OCI-LY7 (cell line): Measurements from ENCODE around the gene EPO. TPM values are rescaled to one million over a fixed set of nuclear protein-coding genes. Genes with fewer than 3 reads are reported as not detected.

Experiments
- BruUV-seq: library from RNA; stranded (reverse); fragments of 400-500 nt; replicated peaks from 2 replicates; lab custom pipeline; 2021; lab: Mats Ljungman, UMichigan
- CTCF ChIA-PET: fragments of 300-600 bp; sonication (Branson Sonifier 250); formaldehyde crosslinking; loops from one replicate; lab custom pipeline; 2022; ENCODE audit warnings: antibody characterized with exemption; ENCODE audit not compliant: unreplicated experiment; lab: Charles Lee
- POLR2A ChIA-PET: fragments of 300-600 bp; sonication (Branson Sonifier 250); formaldehyde crosslinking; loops from one replicate; lab custom pipeline; 2022; ENCODE audit warnings: antibody characterized with exemption; lab: Charles Lee
- DNase-seq: peaks from one replicate; pipeline ENCODE4 v3.0.0-alpha.2; 2015; ENCODE audit warnings: low spot score
- H2AFZ ChIP-seq: fragments of 200-600 bp; sonication (generic), shearing (Covaris generic); 2 replicates; pipeline ENCODE4 v1.6.1; 2014; ENCODE audit warnings: mild to moderate bottlenecking, antibody characterized with exemption, low read length, moderate library complexity
- H3K27ac ChIP-seq: fragments of 200-600 bp; sonication (generic); 2 replicates; pipeline ENCODE4 v1.5.1; 2014; ENCODE audit warnings: mixed run types, low read depth, mild to moderate bottlenecking, moderate library complexity, low read length, inconsistent platforms; ENCODE audit not compliant: poor library complexity, severe bottlenecking
- H3K36me3 ChIP-seq: fragments of 200-600 bp; sonication (generic); 2 replicates; pipeline ENCODE4 v1.6.1; 2014; ENCODE audit warnings: mild to moderate bottlenecking, antibody characterized with exemption, low read length, moderate library complexity, mixed read lengths; ENCODE audit not compliant: insufficient read depth
- H3K4me1 ChIP-seq: fragments of 200-600 bp; sonication (generic); 2 replicates; pipeline ENCODE4 v1.5.1; 2014; ENCODE audit warnings: mild to moderate bottlenecking, low read length; ENCODE audit not compliant: insufficient read depth, poor library complexity, severe bottlenecking
- H3K4me2 ChIP-seq: fragments of 200-600 bp; sonication (generic); 2 replicates; pipeline ENCODE4 v1.6.1; 2014; ENCODE audit warnings: mild to moderate bottlenecking, low read length
- H3K4me3 ChIP-seq: fragments of 200-600 bp; sonication (generic); 2 replicates; pipeline ENCODE4 v1.5.1; 2014; ENCODE audit warnings: mild to moderate bottlenecking, low read depth, low read length; ENCODE audit not compliant: poor library complexity, severe bottlenecking
- H3K79me2 ChIP-seq: fragments of 200-600 bp; sonication (generic); 2 replicates; pipeline ENCODE4 v1.6.1; 2016; ENCODE audit warnings: low read depth, mild to moderate bottlenecking, low read length, moderate library complexity, mixed read lengths; ENCODE audit not compliant: insufficient read depth
- H3K9me2 ChIP-seq: fragments of 200-600 bp; sonication (generic); 2 replicates; pipeline ENCODE4 v1.6.1; 2016; ENCODE audit warnings: mild to moderate bottlenecking, low read length, mixed read lengths; ENCODE audit not compliant: insufficient read depth
- H3K9me3 ChIP-seq: fragments of 200-600 bp; sonication (generic); 2 replicates; pipeline ENCODE4 v1.6.1; 2014; ENCODE audit warnings: mild to moderate bottlenecking, mixed run types, low read length, mixed read lengths
- H4K20me1 ChIP-seq: fragments of 200-600 bp; sonication (generic); 2 replicates; pipeline ENCODE4 v1.6.1; 2014; ENCODE audit warnings: mild to moderate bottlenecking, antibody characterized with exemption, low read length, moderate library complexity, mixed read lengths; ENCODE audit not compliant: insufficient read depth
- EZH2phosphoT487 ChIP-seq: fragments of 200-600 bp; sonication (generic); IDR thresholded peaks from 2 replicates; pipeline ENCODE4 v1.6.1; 2018; ENCODE audit warnings: low read depth, borderline replicate concordance, mild to moderate bottlenecking, mixed run types, antibody characterized with exemption, low read length, moderate library complexity, mixed read lengths
- intact Hi-C: fragments of 100-400 bp; cut with micrococcal nuclease; formaldehyde crosslinking; loops from one replicate; pipeline ENCODE4 v1.10.0; 2022; ENCODE audit not compliant: unreplicated experiment
- total RNA-seq, 2 experiments: library from RNA; depleted of rRNA in 1 of 2; stranded (reverse); fragments of >200 nt in 1 of 2; shearing (Covaris generic) in 1 of 2; gene quantifications; 2 replicates each; pipeline ENCODE4 v1.2.3, GENCODE V29; 2014 to 2022
- TF ChIP-seq, protein P1 (sequence below): fragments of 200-600 bp; sonication (generic); conservative IDR thresholded peaks from 2 replicates; pipeline ENCODE4 v1.5.1; 2014; ENCODE audit warnings: mild to moderate bottlenecking, antibody characterized with exemption, low read length, moderate library complexity, mixed read lengths

EPO gene
- total RNA-seq, 2 experiments from 2014 or later, result 0.13 TPM; not detected in 1

DNA sequence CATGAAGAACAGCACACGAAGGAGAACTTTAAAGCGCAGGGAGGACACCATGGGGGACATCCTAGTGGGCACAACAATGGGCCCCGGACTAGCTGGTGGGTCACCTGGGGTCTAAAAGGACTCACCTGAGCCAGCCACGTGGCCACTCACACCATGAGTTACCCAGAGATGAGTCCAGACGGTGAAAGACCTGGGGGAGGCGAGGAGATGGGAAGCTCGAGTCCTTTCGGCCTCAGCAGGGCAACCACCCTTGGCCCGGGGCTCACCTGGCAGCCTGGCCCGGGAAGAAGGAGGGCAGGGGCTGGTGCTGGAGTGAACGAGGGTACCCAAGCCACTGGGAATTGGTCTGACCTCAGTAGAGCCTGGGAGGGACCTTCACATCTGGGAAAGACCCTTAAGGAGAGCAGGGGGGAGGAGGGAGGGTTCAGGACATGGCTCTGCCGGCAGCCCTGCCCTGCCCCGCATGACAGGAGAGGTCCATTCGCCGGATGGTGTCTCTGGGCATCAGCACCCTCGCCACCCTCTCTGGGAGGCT lies 31.9 kb upstream of the EPO start:
- Histone ChIP-seq H2AFZ (no peak overlapping the region), H3K4me1 (peaks cover 23% of the 10 kb centered on the region), H3K4me3 (no peak overlapping the region), H3K27ac (no peak overlapping the region), H4K20me1 (peaks cover 18% of the 10 kb centered on the region), H3K9me3 (no peaks in the 10 kb centered on the region), H3K4me2 (no peak overlapping the region), H3K36me3 (peaks cover 73% of the 10 kb centered on the region), H3K79me2 (peaks cover 42% of the 10 kb centered on the region), H3K9me2 (no peaks in the 10 kb centered on the region)
- BruUV-seq, result no TSS peak
- TF ChIP-seq, protein P1, sequence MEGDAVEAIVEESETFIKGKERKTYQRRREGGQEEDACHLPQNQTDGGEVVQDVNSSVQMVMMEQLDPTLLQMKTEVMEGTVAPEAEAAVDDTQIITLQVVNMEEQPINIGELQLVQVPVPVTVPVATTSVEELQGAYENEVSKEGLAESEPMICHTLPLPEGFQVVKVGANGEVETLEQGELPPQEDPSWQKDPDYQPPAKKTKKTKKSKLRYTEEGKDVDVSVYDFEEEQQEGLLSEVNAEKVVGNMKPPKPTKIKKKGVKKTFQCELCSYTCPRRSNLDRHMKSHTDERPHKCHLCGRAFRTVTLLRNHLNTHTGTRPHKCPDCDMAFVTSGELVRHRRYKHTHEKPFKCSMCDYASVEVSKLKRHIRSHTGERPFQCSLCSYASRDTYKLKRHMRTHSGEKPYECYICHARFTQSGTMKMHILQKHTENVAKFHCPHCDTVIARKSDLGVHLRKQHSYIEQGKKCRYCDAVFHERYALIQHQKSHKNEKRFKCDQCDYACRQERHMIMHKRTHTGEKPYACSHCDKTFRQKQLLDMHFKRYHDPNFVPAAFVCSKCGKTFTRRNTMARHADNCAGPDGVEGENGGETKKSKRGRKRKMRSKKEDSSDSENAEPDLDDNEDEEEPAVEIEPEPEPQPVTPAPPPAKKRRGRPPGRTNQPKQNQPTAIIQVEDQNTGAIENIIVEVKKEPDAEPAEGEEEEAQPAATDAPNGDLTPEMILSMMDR, result no peak
- TF ChIP-seq EZH2phosphoT487, result no peak
- ChIA-PET POLR2A (interaction anchor here (1.0 to 1.1 kb wide), 2 partner anchors 54 to 519 kb away, joined by 3 to 4 read pairs; no protein-coding TSS in a partner anchor), CTCF (no interaction called here)
- intact Hi-C loops, result no loop called here
- no peak for DNase-seq

DNA sequence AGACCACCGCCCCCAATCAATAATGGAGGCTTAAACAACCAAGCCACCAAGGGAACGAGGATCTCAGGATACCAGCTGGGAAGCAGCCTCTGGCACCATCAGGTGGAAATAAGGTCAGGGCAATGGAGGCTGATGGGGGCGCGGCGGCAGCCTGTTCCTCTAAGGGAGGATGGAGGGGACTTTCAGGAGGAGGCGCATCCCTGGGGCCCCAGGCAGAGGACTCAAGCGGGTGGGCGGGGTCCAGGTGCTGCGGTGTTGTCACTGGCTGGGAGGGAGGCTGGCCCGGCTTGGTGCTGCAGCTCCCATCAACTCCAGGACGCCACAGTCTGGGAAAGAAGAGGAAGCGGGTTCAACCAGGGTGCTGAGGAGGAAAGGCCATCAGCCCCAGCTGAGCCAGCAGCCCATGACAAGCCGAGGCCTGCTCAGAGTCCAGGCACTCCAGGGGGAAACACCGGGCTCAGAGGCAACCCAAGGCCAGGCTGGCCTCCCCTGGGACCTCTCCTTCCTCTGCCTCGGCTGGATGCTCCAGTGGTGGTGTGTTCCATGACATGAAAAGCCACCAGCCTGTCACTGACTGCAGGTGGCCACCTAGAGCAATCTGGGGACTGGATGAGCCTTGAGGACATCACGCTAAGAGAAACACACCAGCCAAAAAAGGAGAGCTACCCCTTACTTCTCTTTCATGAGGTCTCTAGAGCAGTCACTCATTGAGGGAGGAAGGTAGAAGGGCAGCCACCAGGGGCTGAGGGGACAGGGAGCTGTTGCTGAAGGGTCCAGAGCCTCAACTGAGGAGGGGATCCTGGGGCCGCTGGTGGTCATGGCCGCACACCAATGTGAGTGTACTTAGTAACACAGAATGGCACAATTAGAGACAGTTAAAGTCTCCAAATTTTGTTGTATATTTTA lies 30.8 kb upstream of the EPO start:
- no peak overlapping the region for H2AFZ ChIP-seq
- BruUV-seq, result no TSS peak
- CTCF ChIA-PET, result no interaction called here
- TF ChIP-seq, protein P1, result no peak
- TF ChIP-seq EZH2phosphoT487, result no peak
- no peak overlapping the region for H3K27ac ChIP-seq
- H3K4me1 ChIP-seq, result peaks cover 25% of the 10 kb centered on the region
- DNase-seq, result no peak
- peaks cover 62% of the 10 kb centered on the region for H3K36me3 ChIP-seq
- no peak overlapping the region for H3K4me3 ChIP-seq
- POLR2A ChIA-PET, result interaction anchor here (1.0 to 1.1 kb wide), 2 partner anchors 55 to 518 kb away, joined by 3 to 4 read pairs; no protein-coding TSS in a partner anchor
- H3K9me2 ChIP-seq, result no peaks in the 10 kb centered on the region
- no peaks in the 10 kb centered on the region for H3K9me3 ChIP-seq
- H3K79me2 ChIP-seq, result peaks cover 45% of the 10 kb centered on the region
- peaks cover 18% of the 10 kb centered on the region for H4K20me1 ChIP-seq
- intact Hi-C loops, result loop anchor here (5.0 kb wide), 1 partner anchor 212 kb away; the partner anchor contains the start of gene TSC22D4
- no peak overlapping the region for H3K4me2 ChIP-seq
